Breast epithelium (tissue), 3 donors: ENCODE data around the gene CCDC92B.

Source experiments
- POLR2AphosphoS5 ChIP-seq, 3 donors: sonication (generic); formaldehyde crosslinking; IDR thresholded peaks; one replicate each; pipeline ENCODE4 v1.6.1; 2017; ENCODE audit warnings: antibody characterized with exemption in 3 of 3
- TF ChIP-seq, protein P1 (sequence below), 3 donors: fragments of 450-650 bp; IDR thresholded peaks; one replicate each; pipeline ENCODE4 v1.5.1; 2016 to 2017; ENCODE audit warnings: antibody characterized with exemption in 3 of 3, mild to moderate bottlenecking in 3 of 3, moderate library complexity in 3 of 3

DNA sequence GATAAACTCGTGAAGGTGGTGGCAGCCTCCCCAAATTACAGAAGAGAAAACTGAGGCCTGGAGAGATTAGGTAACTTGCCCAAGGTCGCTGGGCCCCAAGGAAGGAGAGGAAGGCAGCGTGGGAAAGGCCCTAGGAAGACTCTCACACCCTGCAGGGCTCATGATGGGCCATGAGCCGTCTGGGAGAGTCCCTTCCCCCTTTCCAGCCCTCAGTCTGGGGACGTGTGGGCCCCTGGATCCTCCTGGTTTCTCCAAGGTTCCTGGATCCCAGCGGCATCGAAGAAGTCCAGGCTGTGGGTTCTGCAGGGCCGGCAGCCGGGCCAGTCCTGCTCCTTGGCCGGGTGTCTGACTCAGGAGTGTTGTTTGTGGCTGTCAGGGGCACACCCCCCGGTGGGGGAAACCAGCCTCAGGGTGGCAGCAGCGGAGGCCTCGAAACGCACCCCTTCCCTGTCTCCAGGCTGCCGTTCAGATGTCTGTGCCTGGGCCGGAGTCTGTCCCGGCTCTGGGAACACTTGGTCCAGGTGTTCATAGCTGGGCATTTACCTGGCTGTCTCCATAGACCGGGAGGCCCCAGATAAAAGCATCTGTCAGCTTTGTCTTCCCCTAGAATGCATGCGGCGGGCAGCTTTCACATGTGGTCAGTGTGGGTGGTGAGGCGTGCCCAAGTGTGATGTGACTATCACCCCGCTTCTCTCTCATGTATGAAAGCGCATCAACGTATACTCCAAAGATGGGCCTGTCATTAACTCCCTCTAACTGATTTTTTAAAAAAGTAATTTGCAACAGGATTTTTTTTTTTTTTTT lies 43.1 kb upstream of the CCDC92B start:
- TF ChIP-seq, protein P1, sequence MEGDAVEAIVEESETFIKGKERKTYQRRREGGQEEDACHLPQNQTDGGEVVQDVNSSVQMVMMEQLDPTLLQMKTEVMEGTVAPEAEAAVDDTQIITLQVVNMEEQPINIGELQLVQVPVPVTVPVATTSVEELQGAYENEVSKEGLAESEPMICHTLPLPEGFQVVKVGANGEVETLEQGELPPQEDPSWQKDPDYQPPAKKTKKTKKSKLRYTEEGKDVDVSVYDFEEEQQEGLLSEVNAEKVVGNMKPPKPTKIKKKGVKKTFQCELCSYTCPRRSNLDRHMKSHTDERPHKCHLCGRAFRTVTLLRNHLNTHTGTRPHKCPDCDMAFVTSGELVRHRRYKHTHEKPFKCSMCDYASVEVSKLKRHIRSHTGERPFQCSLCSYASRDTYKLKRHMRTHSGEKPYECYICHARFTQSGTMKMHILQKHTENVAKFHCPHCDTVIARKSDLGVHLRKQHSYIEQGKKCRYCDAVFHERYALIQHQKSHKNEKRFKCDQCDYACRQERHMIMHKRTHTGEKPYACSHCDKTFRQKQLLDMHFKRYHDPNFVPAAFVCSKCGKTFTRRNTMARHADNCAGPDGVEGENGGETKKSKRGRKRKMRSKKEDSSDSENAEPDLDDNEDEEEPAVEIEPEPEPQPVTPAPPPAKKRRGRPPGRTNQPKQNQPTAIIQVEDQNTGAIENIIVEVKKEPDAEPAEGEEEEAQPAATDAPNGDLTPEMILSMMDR (IDR thresholded peaks at IDR 0.05): no peak
- no peak for TF ChIP-seq POLR2AphosphoS5 (IDR thresholded peaks at IDR 0.05)
